ENCODE data around the gene LPCAT2.

The LPCAT2 gene

DNA sequence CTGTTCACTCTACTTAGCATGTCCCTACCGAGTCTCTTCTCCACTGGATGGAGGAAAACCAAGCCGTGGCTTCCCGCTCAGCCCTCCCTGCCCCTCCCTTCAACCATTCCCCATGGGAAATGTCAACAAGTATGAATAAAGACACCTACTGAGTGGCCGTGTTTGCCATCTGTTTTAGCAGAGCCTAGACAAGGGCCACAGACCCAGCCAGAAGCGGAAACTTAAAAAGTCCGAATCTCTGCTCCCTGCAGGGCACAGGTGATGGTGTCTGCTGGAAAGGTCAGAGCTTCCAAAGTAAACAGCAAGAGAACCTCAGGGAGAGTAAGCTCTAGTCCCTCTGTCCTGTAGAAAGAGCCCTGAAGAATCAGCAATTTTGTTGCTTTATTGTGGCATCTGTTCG lies 2.8 kb upstream of the LPCAT2 start:
- TF ChIP-seq, protein P1, sequence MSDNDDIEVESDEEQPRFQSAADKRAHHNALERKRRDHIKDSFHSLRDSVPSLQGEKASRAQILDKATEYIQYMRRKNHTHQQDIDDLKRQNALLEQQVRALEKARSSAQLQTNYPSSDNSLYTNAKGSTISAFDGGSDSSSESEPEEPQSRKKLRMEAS (IDR thresholded peaks at IDR 0.05), result no peak
- TF ChIP-seq, protein P2, sequence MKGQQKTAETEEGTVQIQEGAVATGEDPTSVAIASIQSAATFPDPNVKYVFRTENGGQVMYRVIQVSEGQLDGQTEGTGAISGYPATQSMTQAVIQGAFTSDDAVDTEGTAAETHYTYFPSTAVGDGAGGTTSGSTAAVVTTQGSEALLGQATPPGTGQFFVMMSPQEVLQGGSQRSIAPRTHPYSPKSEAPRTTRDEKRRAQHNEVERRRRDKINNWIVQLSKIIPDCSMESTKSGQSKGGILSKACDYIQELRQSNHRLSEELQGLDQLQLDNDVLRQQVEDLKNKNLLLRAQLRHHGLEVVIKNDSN (IDR thresholded peaks at IDR 0.05), result no peak
- TF ChIP-seq FOXM1 (IDR thresholded peaks at IDR 0.05; ENCODE audit: borderline replicate concordance, low read depth) (no peak), ZBTB7A (IDR thresholded peaks at IDR 0.05; ENCODE audit: low read depth) (no peak), RAD21 (IDR thresholded peaks at IDR 0.05; ENCODE audit: low read depth) (no peak)

DNA sequence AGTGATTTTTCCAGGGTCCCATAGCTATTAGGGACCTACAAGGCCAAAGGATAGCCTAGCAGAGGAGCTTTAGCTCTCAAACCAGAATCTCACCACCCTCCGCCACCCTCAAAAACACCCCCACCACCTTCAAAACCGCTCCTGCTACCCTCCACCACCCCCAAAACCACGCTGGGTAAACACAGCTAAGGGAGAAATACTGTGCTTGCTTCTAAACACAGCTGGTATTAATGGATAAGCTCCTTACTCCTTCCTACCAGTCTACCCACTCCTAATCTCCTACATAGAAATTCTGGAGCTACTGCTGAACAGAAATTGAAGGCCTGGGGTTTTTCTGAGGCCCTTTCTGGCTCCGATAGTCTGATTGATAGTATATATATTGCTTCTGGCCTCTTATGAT lies 2.2 kb upstream of the LPCAT2 start:
- no peak for TF ChIP-seq EGR1 (IDR thresholded peaks at IDR 0.05)
- no peak for TF ChIP-seq NFIC (IDR thresholded peaks at IDR 0.05)
- no peak for TF ChIP-seq CREB1 (IDR thresholded peaks at IDR 0.05; ENCODE audit: low read depth)
- TF ChIP-seq CEBPB (IDR thresholded peaks at IDR 0.05), result no peak
- TF ChIP-seq TEAD4 (IDR thresholded peaks at IDR 0.05), result no peak
- no peak for TF ChIP-seq TAF1 (IDR thresholded peaks at IDR 0.05; ENCODE audit: low read depth)
- no peak for TF ChIP-seq EP300 (IDR thresholded peaks at IDR 0.05; ENCODE audit: borderline replicate concordance)
- no peak for TF ChIP-seq RAD21 (IDR thresholded peaks at IDR 0.05; ENCODE audit: low read depth)
- no peak for TF ChIP-seq FOXM1 (IDR thresholded peaks at IDR 0.05; ENCODE audit: borderline replicate concordance, low read depth)
- TF ChIP-seq, protein P3, sequence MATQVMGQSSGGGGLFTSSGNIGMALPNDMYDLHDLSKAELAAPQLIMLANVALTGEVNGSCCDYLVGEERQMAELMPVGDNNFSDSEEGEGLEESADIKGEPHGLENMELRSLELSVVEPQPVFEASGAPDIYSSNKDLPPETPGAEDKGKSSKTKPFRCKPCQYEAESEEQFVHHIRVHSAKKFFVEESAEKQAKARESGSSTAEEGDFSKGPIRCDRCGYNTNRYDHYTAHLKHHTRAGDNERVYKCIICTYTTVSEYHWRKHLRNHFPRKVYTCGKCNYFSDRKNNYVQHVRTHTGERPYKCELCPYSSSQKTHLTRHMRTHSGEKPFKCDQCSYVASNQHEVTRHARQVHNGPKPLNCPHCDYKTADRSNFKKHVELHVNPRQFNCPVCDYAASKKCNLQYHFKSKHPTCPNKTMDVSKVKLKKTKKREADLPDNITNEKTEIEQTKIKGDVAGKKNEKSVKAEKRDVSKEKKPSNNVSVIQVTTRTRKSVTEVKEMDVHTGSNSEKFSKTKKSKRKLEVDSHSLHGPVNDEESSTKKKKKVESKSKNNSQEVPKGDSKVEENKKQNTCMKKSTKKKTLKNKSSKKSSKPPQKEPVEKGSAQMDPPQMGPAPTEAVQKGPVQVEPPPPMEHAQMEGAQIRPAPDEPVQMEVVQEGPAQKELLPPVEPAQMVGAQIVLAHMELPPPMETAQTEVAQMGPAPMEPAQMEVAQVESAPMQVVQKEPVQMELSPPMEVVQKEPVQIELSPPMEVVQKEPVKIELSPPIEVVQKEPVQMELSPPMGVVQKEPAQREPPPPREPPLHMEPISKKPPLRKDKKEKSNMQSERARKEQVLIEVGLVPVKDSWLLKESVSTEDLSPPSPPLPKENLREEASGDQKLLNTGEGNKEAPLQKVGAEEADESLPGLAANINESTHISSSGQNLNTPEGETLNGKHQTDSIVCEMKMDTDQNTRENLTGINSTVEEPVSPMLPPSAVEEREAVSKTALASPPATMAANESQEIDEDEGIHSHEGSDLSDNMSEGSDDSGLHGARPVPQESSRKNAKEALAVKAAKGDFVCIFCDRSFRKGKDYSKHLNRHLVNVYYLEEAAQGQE (IDR thresholded peaks at IDR 0.05; ENCODE audit: low read depth), result no peak
- TF ChIP-seq YY1 (IDR thresholded peaks at IDR 0.05; ENCODE audit: low read depth), result no peak
- TF ChIP-seq, protein P1 (IDR thresholded peaks at IDR 0.05), result no peak
- no peak for TF ChIP-seq TCF12 (IDR thresholded peaks at IDR 0.05; ENCODE audit: low read depth)
- TF ChIP-seq, protein P2 (IDR thresholded peaks at IDR 0.05), result no peak
- TF ChIP-seq ZBTB7A (IDR thresholded peaks at IDR 0.05; ENCODE audit: low read depth), result no peak

DNA sequence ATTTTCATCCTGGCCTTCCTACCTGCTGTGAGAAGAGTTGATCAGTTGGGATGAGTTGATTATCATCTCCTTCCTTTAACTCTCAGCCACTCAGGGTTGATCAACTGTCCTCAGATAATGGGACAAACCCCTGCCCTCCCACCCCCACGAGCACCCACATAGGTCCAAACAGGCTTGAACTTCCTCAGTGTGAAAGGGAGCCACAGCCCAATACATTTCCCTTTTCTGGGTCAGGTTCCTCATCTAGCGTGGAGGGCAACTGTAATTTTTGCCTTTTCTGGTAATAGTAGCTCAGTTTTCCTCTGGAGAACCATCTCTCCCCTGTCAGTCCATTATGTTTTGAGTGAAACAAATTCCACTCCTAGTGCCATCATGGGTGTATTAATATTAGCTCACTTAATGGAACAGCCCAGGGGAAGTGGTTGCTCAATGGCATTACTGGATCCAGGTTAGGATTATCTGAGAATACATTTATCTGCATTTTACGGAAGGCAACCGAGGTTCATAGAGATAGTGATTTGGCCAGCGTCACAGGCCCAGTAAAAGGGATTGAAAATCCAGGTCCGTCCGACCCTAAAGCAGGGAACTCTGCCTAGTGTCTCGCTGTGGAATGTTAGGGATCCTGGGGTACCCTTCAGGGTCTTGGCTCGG lies 476 bp upstream of the LPCAT2 start:
- TF ChIP-seq NFIC (IDR thresholded peaks at IDR 0.05) (no peak), FOXM1 (IDR thresholded peaks at IDR 0.05; ENCODE audit: borderline replicate concordance, low read depth) (no peak)

DNA sequence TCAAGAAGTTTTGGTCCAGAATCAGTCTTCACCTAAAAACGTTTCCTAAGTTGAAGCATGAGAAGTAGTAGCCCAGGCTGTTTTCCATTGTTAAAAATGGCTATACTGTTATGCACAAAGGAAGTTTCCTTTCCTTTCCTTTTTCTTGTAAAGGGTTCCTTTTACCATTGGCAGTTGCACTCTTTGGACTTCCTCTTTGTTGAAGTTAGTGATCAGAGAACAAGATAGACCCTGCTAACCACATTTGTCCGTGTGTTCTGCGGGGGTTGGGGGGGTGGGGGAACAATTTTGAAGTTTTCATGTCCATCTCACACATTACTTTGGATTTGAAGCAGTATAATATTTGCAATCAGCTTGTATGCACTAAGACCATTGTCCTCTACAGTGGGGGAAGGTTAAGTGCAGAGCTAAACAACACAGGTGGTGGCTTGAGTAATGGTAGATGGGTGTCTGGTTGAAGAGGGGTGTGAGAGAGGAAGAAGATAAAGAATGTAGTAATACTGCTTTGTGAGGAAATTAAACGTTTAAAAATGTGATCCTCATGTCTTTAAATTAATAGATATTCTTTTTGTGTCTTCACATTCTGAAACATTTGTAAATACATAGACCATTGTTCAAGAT lies 1.4 kb downstream of the LPCAT2 start:
- TF ChIP-seq RAD21 (IDR thresholded peaks at IDR 0.05; ENCODE audit: low read depth), result no peak
- TF ChIP-seq FOXM1 (IDR thresholded peaks at IDR 0.05; ENCODE audit: borderline replicate concordance, low read depth), result no peak
- TF ChIP-seq EGR1 (IDR thresholded peaks at IDR 0.05), result no peak
- no peak for TF ChIP-seq EP300 (IDR thresholded peaks at IDR 0.05; ENCODE audit: borderline replicate concordance)
- TF ChIP-seq, protein P1 (IDR thresholded peaks at IDR 0.05), result no peak
- TF ChIP-seq NFIC (IDR thresholded peaks at IDR 0.05), result no peak
- no peak for TF ChIP-seq CREB1 (IDR thresholded peaks at IDR 0.05; ENCODE audit: low read depth)
- TF ChIP-seq YY1 (IDR thresholded peaks at IDR 0.05; ENCODE audit: low read depth), result no peak
- no peak for TF ChIP-seq TAF1 (IDR thresholded peaks at IDR 0.05; ENCODE audit: low read depth)
- no peak for TF ChIP-seq TCF12 (IDR thresholded peaks at IDR 0.05; ENCODE audit: low read depth)
- TF ChIP-seq ZBTB7A (IDR thresholded peaks at IDR 0.05; ENCODE audit: low read depth), result no peak
- no peak for TF ChIP-seq TEAD4 (IDR thresholded peaks at IDR 0.05)
- TF ChIP-seq, protein P2 (IDR thresholded peaks at IDR 0.05), result no peak
- no peak for TF ChIP-seq CEBPB (IDR thresholded peaks at IDR 0.05)
- TF ChIP-seq, protein P3 (IDR thresholded peaks at IDR 0.05; ENCODE audit: low read depth), result no peak

DNA sequence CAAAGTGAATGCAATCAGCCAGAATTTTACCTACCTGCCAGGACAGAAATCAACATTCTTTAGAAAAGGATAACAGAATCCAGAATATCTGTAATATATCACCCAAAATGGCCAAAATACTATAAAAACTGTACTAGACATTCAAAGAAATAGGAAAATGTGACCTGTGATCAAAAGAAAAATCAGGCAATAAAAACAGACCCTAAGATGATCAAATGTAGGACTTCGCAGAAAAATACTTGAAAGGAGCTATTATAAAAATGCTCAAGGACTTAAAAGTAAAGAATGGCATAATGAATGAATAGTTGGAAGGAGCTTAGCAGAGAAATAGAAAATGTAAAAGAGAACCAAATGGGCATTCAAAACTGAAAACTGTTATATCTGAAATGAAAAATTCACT lies 4.1 kb downstream of the LPCAT2 start:
- TF ChIP-seq CEBPB (IDR thresholded peaks at IDR 0.05) (no peak), CREB1 (IDR thresholded peaks at IDR 0.05; ENCODE audit: low read depth) (no peak), NFIC (IDR thresholded peaks at IDR 0.05) (no peak), RAD21 (IDR thresholded peaks at IDR 0.05; ENCODE audit: low read depth) (no peak), EP300 (IDR thresholded peaks at IDR 0.05; ENCODE audit: borderline replicate concordance) (no peak), TEAD4 (IDR thresholded peaks at IDR 0.05) (no peak), FOXM1 (IDR thresholded peaks at IDR 0.05; ENCODE audit: borderline replicate concordance, low read depth) (no peak), EGR1 (IDR thresholded peaks at IDR 0.05) (no peak), TAF1 (IDR thresholded peaks at IDR 0.05; ENCODE audit: low read depth) (no peak)
- TF ChIP-seq, protein P1 (IDR thresholded peaks at IDR 0.05), result no peak
- TF ChIP-seq, protein P3 (IDR thresholded peaks at IDR 0.05; ENCODE audit: low read depth), result no peak
- TF ChIP-seq, protein P2 (IDR thresholded peaks at IDR 0.05), result no peak
